IMR-90 (cell line): Measurements from ENCODE around the gene PLPP4. TPM values are rescaled to one million over a fixed set of nuclear protein-coding genes. Genes with fewer than 3 reads are reported as not detected.

Experiments
- ATAC-seq: fragments of 200-7000 bp; cut with Tn5 transposase; 2 replicates; pipeline ENCODE4 v1.9.1; 2020; ENCODE audit warnings: low read depth, mild to moderate bottlenecking, moderate library complexity
- BruUV-seq: library from RNA; stranded (reverse); fragments of 400-500 nt; replicated peaks from 2 replicates; lab custom pipeline; 2021; lab: Mats Ljungman, UMichigan
- CTCF ChIA-PET: fragments of 300-600 bp; formaldehyde crosslinking; extraction: SDS; loops from one replicate; lab custom pipeline; 2021; ENCODE audit warnings: antibody characterized with exemption; lab: Yijun Ruan, JAX
- POLR2A ChIA-PET: fragments of 300-600 bp; sonication (Branson Sonifier 250); formaldehyde crosslinking; loops from one replicate; lab custom pipeline; 2022; ENCODE audit warnings: antibody characterized with exemption; ENCODE audit not compliant: unreplicated experiment; lab: Charles Lee
- DNase-seq: peaks from one replicate; pipeline ENCODE4 v3.0.0; 2013
- H2AFZ ChIP-seq: replicated peaks from 2 replicates; pipeline ENCODE3; 2013; ENCODE audit warnings: low read length, mild to moderate bottlenecking; ENCODE audit not compliant: poor library complexity
- H2AK5ac ChIP-seq: 2 replicates; pipeline ENCODE4 v1.6.1; 2013; ENCODE audit warnings: low read depth, low read length, inconsistent platforms
- H2AK9ac ChIP-seq: replicated peaks from 2 replicates; pipeline ENCODE3; 2013; ENCODE audit warnings: mild to moderate bottlenecking, low read depth, low read length, moderate library complexity; ENCODE audit not compliant: poor library complexity
- H2BK120ac ChIP-seq: 2 replicates; pipeline ENCODE4 v1.6.1; 2013; ENCODE audit warnings: low read depth, low read length, inconsistent platforms
- H2BK15ac ChIP-seq: 3 replicates; pipeline ENCODE4 v1.6.1; 2013; ENCODE audit warnings: low read depth, low read length, inconsistent platforms
- H2BK20ac ChIP-seq: 2 replicates; pipeline ENCODE4 v1.6.1; 2013; ENCODE audit warnings: low read depth, mild to moderate bottlenecking, inconsistent platforms, low read length, moderate library complexity
- H2BK5ac ChIP-seq: 2 replicates; pipeline ENCODE4 v1.6.1; 2013; ENCODE audit warnings: mild to moderate bottlenecking, low read depth, low read length, inconsistent platforms; ENCODE audit not compliant: poor library complexity, severe bottlenecking
- H3K14ac ChIP-seq: replicated peaks from 2 replicates; pipeline ENCODE4 v1.6.1; 2013; ENCODE audit warnings: low read depth, low read length, inconsistent platforms
- H3K18ac ChIP-seq: 2 replicates; pipeline ENCODE4 v1.6.1; 2013; ENCODE audit warnings: low read depth, low read length, control low read depth
- H3K23ac ChIP-seq: 2 replicates; pipeline ENCODE4 v1.6.1; 2013; ENCODE audit warnings: low read depth, low read length, inconsistent platforms
- H3K27ac ChIP-seq: 2 replicates; pipeline ENCODE4 v1.5.1; 2013; ENCODE audit warnings: mild to moderate bottlenecking, control low read depth, low read length; ENCODE audit not compliant: insufficient read depth
- H3K27me3 ChIP-seq: 2 replicates; pipeline ENCODE4 v1.6.1; 2013; ENCODE audit warnings: low read length; ENCODE audit not compliant: control insufficient read depth, insufficient read depth
- H3K36me3 ChIP-seq: 2 replicates; pipeline ENCODE4 v1.6.1; 2013; ENCODE audit warnings: low read length, mixed read lengths; ENCODE audit not compliant: control insufficient read depth, insufficient read depth
- H3K4ac ChIP-seq: 2 replicates; pipeline ENCODE4 v1.6.1; 2013; ENCODE audit warnings: low read depth, low read length, inconsistent platforms
- H3K4me1 ChIP-seq: 2 replicates; pipeline ENCODE4 v1.6.1; 2013; ENCODE audit warnings: low read length, mixed read lengths; ENCODE audit not compliant: control insufficient read depth, insufficient read depth
- H3K4me2 ChIP-seq: 2 replicates; pipeline ENCODE4 v1.6.1; 2013; ENCODE audit warnings: low read depth, mild to moderate bottlenecking, control low read depth, low read length, moderate library complexity
- H3K4me3 ChIP-seq: 2 replicates; pipeline ENCODE4 v1.5.1; 2013; ENCODE audit warnings: low read depth, mild to moderate bottlenecking, control low read depth, low read length, moderate library complexity; ENCODE audit not compliant: insufficient read depth
- H3K56ac ChIP-seq: 2 replicates; pipeline ENCODE4 v1.6.1; 2013; ENCODE audit warnings: low read length, inconsistent platforms; ENCODE audit not compliant: insufficient read depth; ENCODE audit errors: extremely low read depth
- H3K79me1 ChIP-seq, 2 experiments: 2 replicates each; pipeline ENCODE4 v1.6.1; 2013; ENCODE audit warnings: low read length in 2 of 2, inconsistent platforms in 1 of 2, low read depth in 1 of 2
- H3K9ac ChIP-seq: 2 replicates; pipeline ENCODE4 v1.6.1; 2013; ENCODE audit warnings: low read depth, low read length, control low read depth
- H3K9me1 ChIP-seq: 2 replicates; pipeline ENCODE4 v1.6.1; 2013; ENCODE audit warnings: low read length, inconsistent platforms; ENCODE audit not compliant: insufficient read depth
- H3K9me3 ChIP-seq: 2 replicates; pipeline ENCODE4 v1.6.1; 2013; ENCODE audit warnings: low read length; ENCODE audit not compliant: control insufficient read depth, insufficient read depth
- H4K20me1 ChIP-seq: 2 replicates; pipeline ENCODE4 v1.6.1; 2013; ENCODE audit warnings: low read length, inconsistent platforms; ENCODE audit not compliant: insufficient read depth
- H4K5ac ChIP-seq: 2 replicates; pipeline ENCODE4 v1.6.1; 2013; ENCODE audit warnings: mild to moderate bottlenecking, low read depth, low read length, control low read depth
- H4K8ac ChIP-seq, 2 experiments: 2 replicates each; pipeline ENCODE4 v1.6.1; 2013; ENCODE audit warnings: low read depth in 2 of 2, low read length in 2 of 2, control low read depth in 1 of 2, inconsistent platforms in 1 of 2
- H4K91ac ChIP-seq: 2 replicates; pipeline ENCODE4 v1.6.1; 2013; ENCODE audit warnings: low read depth, low read length, inconsistent platforms; ENCODE audit not compliant: insufficient read depth
- BHLHE40 ChIP-seq: fragments of 150-350 bp; IDR thresholded peaks from 2 replicates; pipeline ENCODE4 v1.6.1; 2016; ENCODE audit warnings: mild to moderate bottlenecking, low read depth, low read length
- CEBPB ChIP-seq: IDR thresholded peaks from 2 replicates; pipeline ENCODE4 v1.6.1; 2012; ENCODE audit warnings: low read depth, low read length, improper control_type of control experiment
- CHD1 ChIP-seq: IDR thresholded peaks from 2 replicates; pipeline ENCODE4 v1.6.1; 2012; ENCODE audit warnings: low read depth, low read length, improper control_type of control experiment
- FOS ChIP-seq: fragments of 150-350 bp; IDR thresholded peaks from 2 replicates; pipeline ENCODE4 v1.6.1; 2016; ENCODE audit warnings: low read depth, low read length
- MAFK ChIP-seq: IDR thresholded peaks from 2 replicates; pipeline ENCODE4 v1.6.1; 2012; ENCODE audit warnings: low read depth, low read length, improper control_type of control experiment
- MAZ ChIP-seq: IDR thresholded peaks from 2 replicates; pipeline ENCODE4 v1.6.1; 2012; ENCODE audit warnings: low read depth, mild to moderate bottlenecking, low read length, improper control_type of control experiment, moderate library complexity, borderline replicate concordance
- MXI1 ChIP-seq: IDR thresholded peaks from 2 replicates; pipeline ENCODE4 v1.6.1; 2012; ENCODE audit warnings: low read depth, mild to moderate bottlenecking, low read length, moderate library complexity, borderline replicate concordance
- NFE2L2 ChIP-seq: fragments of 150-350 bp; IDR thresholded peaks from 2 replicates; pipeline ENCODE4 v1.6.1; 2016; ENCODE audit warnings: low read depth, mild to moderate bottlenecking, low read length
- POLR2A ChIP-seq: IDR thresholded peaks from 2 replicates; pipeline ENCODE4 v1.6.1; 2012; ENCODE audit warnings: mild to moderate bottlenecking, low read depth, low read length
- RAD21 ChIP-seq: IDR thresholded peaks from 2 replicates; pipeline ENCODE4 v1.6.1; 2012; ENCODE audit warnings: low read length, improper control_type of control experiment
- RCOR1 ChIP-seq: IDR thresholded peaks from 2 replicates; pipeline ENCODE4 v1.6.1; 2012; ENCODE audit warnings: mild to moderate bottlenecking, low read length, improper control_type of control experiment; ENCODE audit not compliant: insufficient replicate concordance
- RFX5 ChIP-seq: IDR thresholded peaks from 2 replicates; pipeline ENCODE4 v1.8.0; 2012; ENCODE audit warnings: low read depth, mild to moderate bottlenecking, low read length, moderate library complexity
- SMC3 ChIP-seq: fragments of 150-350 bp; IDR thresholded peaks from 2 replicates; pipeline ENCODE4 v1.6.1; 2016; ENCODE audit warnings: low read depth, mild to moderate bottlenecking, antibody characterized with exemption, low read length, moderate library complexity
- WGBS, 2 experiments: methylation state at CpG; one replicate each; pipeline versions ENCODE4 v1.1.5 to v1.1.7; 2013; ENCODE audit warnings: missing lambda C conversion rate in 2 of 2; ENCODE audit not compliant: insufficient read length in 1 of 2; ENCODE audit errors: extremely low coverage in 2 of 2; 5-methylcytosine and 5-hydroxymethylcytosine counted together
- dilution Hi-C: fragments of 300-500 bp; cut with HindIII; formaldehyde crosslinking; loops from one replicate; pipeline ENCODE4 v1.14.3; 2018; ENCODE audit warnings: low sequenced_read_pairs; ENCODE audit not compliant: unreplicated experiment
- in situ Hi-C: fragments of 300-500 bp; cut with MboI; formaldehyde crosslinking; loops from 3 replicates; pipeline ENCODE4 v1.14.3; 2019; ENCODE audit warnings: low sequenced_read_pairs, inconsistent platforms, mixed read lengths
- intact Hi-C: fragments of 100-400 bp; cut with micrococcal nuclease; formaldehyde crosslinking; loops from 2 replicates; pipeline ENCODE4 v1.10.0; 2022
- polyA plus RNA-seq, 3 experiments: library from polyadenylated mRNA; depleted of rRNA; stranded (reverse); fragments of >200 nt; gene quantifications; 2 replicates each; pipeline ENCODE4 v1.2.3, GENCODE V29; 2012; ENCODE audit warnings: low replicate concordance in 1 of 3
- total RNA-seq: library from RNA; depleted of rRNA; stranded (reverse); fragments of >200 nt; gene quantifications from 2 replicates; pipeline ENCODE4 v1.2.3, GENCODE V29; 2012
- TF ChIP-seq, protein P1 (sequence below): conservative IDR thresholded peaks from 2 replicates; pipeline ENCODE4 v1.5.1; 2012; ENCODE audit warnings: mild to moderate bottlenecking, low read depth, low read length, improper control_type of control experiment
- TF ChIP-seq, protein P2 (sequence below): fragments of 150-350 bp; IDR thresholded peaks from 2 replicates; pipeline ENCODE4 v1.6.1; 2017; ENCODE audit warnings: mild to moderate bottlenecking, antibody characterized with exemption, low read length, low read depth
- TF ChIP-seq, protein P3 (sequence below): fragments of 150-350 bp; IDR thresholded peaks from 2 replicates; pipeline ENCODE4 v1.6.1; 2016; ENCODE audit warnings: low read depth, mild to moderate bottlenecking, low read length, moderate library complexity, borderline replicate concordance

The PLPP4 gene
- total and polyA plus RNA-seq, 2 of the 4 experiments (the other 2 are of a cell fraction) = 0.18 to 0.60 TPM

DNA sequence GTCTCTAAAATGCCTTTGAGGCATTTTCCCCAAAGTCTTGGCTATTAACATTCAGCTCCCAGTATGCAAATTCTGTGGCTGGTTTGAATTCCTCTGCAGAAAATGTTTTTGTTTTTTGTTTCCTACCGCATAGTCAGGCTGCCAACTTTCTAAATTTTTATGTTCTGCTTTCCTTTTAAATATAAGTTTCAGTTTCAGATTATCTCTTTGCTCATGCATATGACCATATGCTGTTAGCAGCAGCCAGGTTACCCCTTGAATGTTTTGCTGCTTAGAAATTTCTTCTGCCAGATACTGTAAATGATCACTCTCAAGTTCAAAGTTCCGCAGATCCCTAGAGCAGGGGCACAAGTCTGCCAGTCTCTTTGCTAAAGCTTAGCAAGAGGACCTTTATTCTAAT lies 96.9 kb downstream of the PLPP4 start:
- no peak overlapping the region for H3K27ac ChIP-seq
- ChIA-PET CTCF (no interaction called here), POLR2A (no interaction called here)
- no peak overlapping the region for H3K4ac ChIP-seq
- H3K14ac ChIP-seq = no peak overlapping the region
- in situ Hi-C loops = no loop called here
- H3K9me3 ChIP-seq = peaks cover 9% of the 10 kb centered on the region
- no peaks in the 10 kb centered on the region for H3K4me1 ChIP-seq
- no peak overlapping the region for H2BK120ac ChIP-seq
- H3K4me3 ChIP-seq = no peak overlapping the region
- BruUV-seq = no TSS peak
- H4K5ac ChIP-seq = no peak overlapping the region
- H2BK15ac ChIP-seq = no peak overlapping the region
- H3K9ac ChIP-seq = no peak overlapping the region
- no peak overlapping the region for H3K18ac ChIP-seq
- intact Hi-C loops = no loop called here
- ATAC-seq (no peak), DNase-seq (no peak)
- no peaks in the 10 kb centered on the region for H3K36me3 ChIP-seq
- no peak overlapping the region for H4K8ac ChIP-seq
- H3K23ac ChIP-seq = no peak overlapping the region
- no peak overlapping the region for H3K4me2 ChIP-seq
- H2BK5ac ChIP-seq = no peak overlapping the region
- TF ChIP-seq POLR2A (no peak), CHD1 (no peak), MAFK (no peak), MAZ (no peak), SMC3 (no peak), RAD21 (no peak), RCOR1 (no peak), BHLHE40 (no peak), NFE2L2 (no peak), FOS (no peak), MXI1 (no peak), RFX5 (no peak), CEBPB (no peak)
- TF ChIP-seq, protein P1, sequence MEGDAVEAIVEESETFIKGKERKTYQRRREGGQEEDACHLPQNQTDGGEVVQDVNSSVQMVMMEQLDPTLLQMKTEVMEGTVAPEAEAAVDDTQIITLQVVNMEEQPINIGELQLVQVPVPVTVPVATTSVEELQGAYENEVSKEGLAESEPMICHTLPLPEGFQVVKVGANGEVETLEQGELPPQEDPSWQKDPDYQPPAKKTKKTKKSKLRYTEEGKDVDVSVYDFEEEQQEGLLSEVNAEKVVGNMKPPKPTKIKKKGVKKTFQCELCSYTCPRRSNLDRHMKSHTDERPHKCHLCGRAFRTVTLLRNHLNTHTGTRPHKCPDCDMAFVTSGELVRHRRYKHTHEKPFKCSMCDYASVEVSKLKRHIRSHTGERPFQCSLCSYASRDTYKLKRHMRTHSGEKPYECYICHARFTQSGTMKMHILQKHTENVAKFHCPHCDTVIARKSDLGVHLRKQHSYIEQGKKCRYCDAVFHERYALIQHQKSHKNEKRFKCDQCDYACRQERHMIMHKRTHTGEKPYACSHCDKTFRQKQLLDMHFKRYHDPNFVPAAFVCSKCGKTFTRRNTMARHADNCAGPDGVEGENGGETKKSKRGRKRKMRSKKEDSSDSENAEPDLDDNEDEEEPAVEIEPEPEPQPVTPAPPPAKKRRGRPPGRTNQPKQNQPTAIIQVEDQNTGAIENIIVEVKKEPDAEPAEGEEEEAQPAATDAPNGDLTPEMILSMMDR = no peak
- TF ChIP-seq, protein P2, sequence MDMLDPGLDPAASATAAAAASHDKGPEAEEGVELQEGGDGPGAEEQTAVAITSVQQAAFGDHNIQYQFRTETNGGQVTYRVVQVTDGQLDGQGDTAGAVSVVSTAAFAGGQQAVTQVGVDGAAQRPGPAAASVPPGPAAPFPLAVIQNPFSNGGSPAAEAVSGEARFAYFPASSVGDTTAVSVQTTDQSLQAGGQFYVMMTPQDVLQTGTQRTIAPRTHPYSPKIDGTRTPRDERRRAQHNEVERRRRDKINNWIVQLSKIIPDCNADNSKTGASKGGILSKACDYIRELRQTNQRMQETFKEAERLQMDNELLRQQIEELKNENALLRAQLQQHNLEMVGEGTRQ = no peak
- TF ChIP-seq, protein P3, sequence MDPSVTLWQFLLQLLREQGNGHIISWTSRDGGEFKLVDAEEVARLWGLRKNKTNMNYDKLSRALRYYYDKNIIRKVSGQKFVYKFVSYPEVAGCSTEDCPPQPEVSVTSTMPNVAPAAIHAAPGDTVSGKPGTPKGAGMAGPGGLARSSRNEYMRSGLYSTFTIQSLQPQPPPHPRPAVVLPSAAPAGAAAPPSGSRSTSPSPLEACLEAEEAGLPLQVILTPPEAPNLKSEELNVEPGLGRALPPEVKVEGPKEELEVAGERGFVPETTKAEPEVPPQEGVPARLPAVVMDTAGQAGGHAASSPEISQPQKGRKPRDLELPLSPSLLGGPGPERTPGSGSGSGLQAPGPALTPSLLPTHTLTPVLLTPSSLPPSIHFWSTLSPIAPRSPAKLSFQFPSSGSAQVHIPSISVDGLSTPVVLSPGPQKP = no peak
- no peak overlapping the region for H2BK20ac ChIP-seq
- no peak overlapping the region for H2AK5ac ChIP-seq
- WGBS, 2 experiments = 83% methylated on average over 1 of the region's 2 CpGs; no CpG with 5 or more reads in 1 of the 2 experiments
- no peaks in the 10 kb centered on the region for H4K20me1 ChIP-seq
- no peaks in the 10 kb centered on the region for H3K27me3 ChIP-seq
- no peak overlapping the region for H2AFZ ChIP-seq
- dilution Hi-C loops = no loop called here
- no peak overlapping the region for H4K91ac ChIP-seq
- no peaks in the 10 kb centered on the region for H3K9me1 ChIP-seq
- H3K56ac ChIP-seq = no peak overlapping the region
- H2AK9ac ChIP-seq = no peak overlapping the region
- no peaks in the 10 kb centered on the region for H3K79me1 ChIP-seq
